Smooth muscle cell of bladder (primary cell): Measurements from ENCODE around the gene ZNF582. TPM values are rescaled to one million over a fixed set of nuclear protein-coding genes. Genes with fewer than 3 reads are reported as not detected.

Experiments used
- total RNA-seq: library from RNA; depleted of rRNA; stranded (reverse); fragments of >200 nt; gene quantifications from 2 replicates; pipeline ENCODE4 v1.2.3, GENCODE V29; 2014

ZNF582 gene
- 2.0 and 2.8 TPM in 2 replicates for total RNA-seq

DNA sequence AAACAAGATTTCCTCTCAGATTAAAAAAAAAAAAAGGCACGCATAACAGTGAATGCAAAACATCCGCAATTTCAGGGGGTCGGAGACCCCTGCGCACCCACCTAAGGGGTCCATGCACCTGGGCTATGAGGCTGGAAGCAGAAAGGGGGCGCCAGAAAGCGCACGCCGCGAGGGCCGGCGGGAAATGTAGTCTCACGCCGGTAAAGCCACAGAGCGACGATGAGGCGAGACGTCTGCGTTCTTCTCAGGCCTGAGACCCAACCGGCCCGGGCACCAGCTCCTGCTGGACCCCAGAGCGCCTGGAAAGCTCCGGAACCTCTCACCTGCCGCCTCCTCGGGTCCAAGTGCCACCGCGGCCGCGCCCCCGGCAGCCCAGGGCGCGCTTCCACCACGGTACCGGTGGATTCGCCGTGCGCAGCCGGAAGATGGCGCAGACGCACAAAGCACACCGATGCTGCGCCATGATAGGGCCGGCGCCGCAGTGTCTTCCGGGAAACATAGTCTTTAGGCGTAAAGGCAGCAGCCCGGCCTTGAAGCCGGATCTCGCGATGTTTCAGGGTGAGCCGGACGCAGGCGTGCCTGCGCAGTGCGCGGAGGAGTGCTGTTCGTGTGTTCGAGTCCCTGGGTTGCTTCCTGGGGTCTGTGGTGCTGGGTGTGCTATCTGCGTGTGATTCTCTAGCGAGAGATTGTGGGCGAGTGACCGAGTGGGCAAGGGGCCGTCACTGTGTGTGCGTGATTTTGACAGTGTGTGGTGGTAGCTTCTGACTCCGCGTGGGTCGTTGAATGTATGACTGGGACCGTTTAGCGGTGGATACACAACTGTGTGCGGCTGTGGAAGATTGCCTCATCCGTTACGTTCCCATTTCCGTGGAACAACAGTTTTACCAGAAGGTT, at the start of gene ZNF582:
ZNF582 (minus strand) TSS at position 416 of the 894 bp plus-strand sequence. CDS start 1,782 bp downstream, outside the sequence.

DNA sequence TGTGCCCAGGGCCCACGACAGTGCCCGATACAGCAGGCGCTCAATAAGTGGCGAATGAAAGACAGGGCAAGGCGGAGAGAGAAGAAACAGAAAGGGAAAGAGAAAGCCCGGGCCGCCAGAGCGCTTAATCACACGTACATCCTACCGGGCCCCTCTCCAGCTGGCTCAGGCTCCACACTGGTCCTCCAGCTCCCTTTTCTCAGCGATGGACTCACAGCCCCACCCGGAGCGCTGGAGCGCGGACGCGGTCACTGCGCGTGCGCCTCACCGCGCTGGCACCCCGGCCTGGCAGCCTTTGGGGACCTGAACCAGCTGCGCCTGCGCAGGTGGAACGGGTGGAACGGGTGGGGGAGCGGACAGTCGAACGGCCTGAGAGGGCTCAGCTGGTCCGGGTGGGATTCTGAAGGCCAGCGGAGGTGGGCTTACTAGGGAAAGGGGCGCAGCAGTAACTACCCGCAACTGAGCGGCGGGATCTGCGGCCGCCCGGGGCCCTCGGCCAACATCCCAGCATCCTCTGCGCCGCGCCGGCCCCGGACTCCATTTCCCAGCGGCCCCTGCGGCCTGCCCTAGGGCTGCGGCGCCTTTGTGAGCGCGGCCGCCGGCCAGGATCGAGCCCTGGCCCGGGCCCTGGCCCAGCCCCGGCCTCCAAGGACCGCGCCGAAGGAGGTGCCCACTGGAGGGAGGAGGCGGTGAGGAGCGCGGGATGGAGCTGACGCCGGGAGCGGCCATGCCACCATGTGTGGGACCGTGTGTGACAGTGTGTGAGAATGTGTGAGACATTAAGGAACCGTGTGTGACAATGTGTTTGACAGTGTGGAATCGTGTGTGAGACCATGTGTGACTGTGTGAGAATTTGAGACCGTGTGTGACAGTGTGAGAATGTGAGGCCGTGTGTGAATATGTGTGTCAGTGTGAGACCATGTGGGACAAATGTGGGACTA, 10.7 kb upstream of the ZNF582 start, which contains the start of gene ZNF583:
ZNF583 (plus strand) TSS at position 569 of the 941 bp plus-strand sequence. CDS start 2,783 bp downstream, outside the sequence.

Other genes starting within 250 kb of the ZNF582 start
- not detected in 2 replicates for gene GALP, start 217.5 kb downstream of the ZNF582 start, total RNA-seq
- not detected in 2 replicates for gene ZSCAN5B, start 195.8 kb downstream of the ZNF582 start, total RNA-seq
- gene ZSCAN5C, start 191.3 kb downstream of the ZNF582 start, total RNA-seq: not detected in 2 replicates
- gene EDDM13, start 120.8 kb downstream of the ZNF582 start, total RNA-seq: not detected in 2 replicates
- 6.0 and 6.7 TPM in 2 replicates for gene ZSCAN5A, start 78.7 kb downstream of the ZNF582 start, total RNA-seq
- 4.0 and 9.2 TPM in 2 replicates for gene ZNF583, start 10.8 kb upstream of the ZNF582 start, total RNA-seq
- 3.6 and 6.3 TPM in 2 replicates for gene ZNF667, start 83.8 kb upstream of the ZNF582 start, total RNA-seq
- gene ZNF471, start 114.3 kb upstream of the ZNF582 start, total RNA-seq: 3.3 and 4.7 TPM in 2 replicates
- gene ZFP28, start 145.4 kb upstream of the ZNF582 start, total RNA-seq: 5.5 and 6.6 TPM in 2 replicates
- 5.7 and 7.9 TPM in 2 replicates for gene ZNF470, start 173.9 kb upstream of the ZNF582 start, total RNA-seq
- gene ZNF71, start 201.8 kb upstream of the ZNF582 start, total RNA-seq: 4.4 and 6.1 TPM in 2 replicates
- 0.09 and 0.14 TPM in 2 replicates for gene SMIM17, start 249.6 kb upstream of the ZNF582 start, total RNA-seq